T-helper 1 cell treated with Interleukin-12 subunit alpha and Interleukin-12 subunit beta and Interleukin-4 antibody, amounts not matched to agents 30 μg/mL and 1 μg/mL, for 36 hours (primary cell): ENCODE results near the gene MT1M.

Experiments
- H3K27ac Mint-ChIP-seq: one replicate; pipeline ENCODE4 v1.8.0; 2021; ENCODE audit warnings: mild to moderate bottlenecking, mixed read lengths
- H3K27me3 Mint-ChIP-seq: one replicate; pipeline ENCODE4 v1.8.0; 2021; ENCODE audit warnings: low read depth, mixed read lengths
- H3K36me3 Mint-ChIP-seq: one replicate; pipeline ENCODE4 v1.8.0; 2021; ENCODE audit warnings: low read depth, mixed read lengths
- H3K4me1 Mint-ChIP-seq: one replicate; pipeline ENCODE4 v1.8.0; 2021; ENCODE audit warnings: low read depth, mixed read lengths
- H3K4me3 Mint-ChIP-seq: one replicate; pipeline ENCODE4 v1.8.0; 2021; ENCODE audit warnings: mild to moderate bottlenecking, moderate library complexity, mixed read lengths
- H3K9me3 Mint-ChIP-seq: one replicate; pipeline ENCODE4 v1.8.0; 2021; ENCODE audit warnings: mixed read lengths

MT1M gene

GRCh38 chr16:56681939-56682702 lies 49.7 kb downstream of the MT1M start, which contains the start of gene MT1X:
Gene MT1X, plus strand, starts transcription at chr16:56682470. Its CDS starts 71 bp downstream, at chr16:56682541.
- peak within 1 kb of the TSS; percentile 97 for H3K4me3 Mint-ChIP-seq
- peak within 1 kb of the TSS; percentile 92 for H3K27ac Mint-ChIP-seq
- H3K27me3 Mint-ChIP-seq = no peaks in the 10 kb centered on the region
- peaks cover 25% of the 10 kb centered on the region for H3K4me1 Mint-ChIP-seq
- peaks cover 15% of the 10 kb centered on the region for H3K36me3 Mint-ChIP-seq
- no peaks in the 10 kb centered on the region for H3K9me3 Mint-ChIP-seq

GRCh38 chr16:56682703-56683397 lies 50.4 kb downstream of the MT1M start:
- Mint-ChIP-seq H3K27me3 (peaks cover 3% of the 10 kb centered on the region), H3K9me3 (peaks cover 2% of the 10 kb centered on the region), H3K4me3 (peak overlapping the region; percentile 97), H3K36me3 (peaks cover 18% of the 10 kb centered on the region), H3K27ac (peak overlapping the region; percentile 88), H3K4me1 (peaks cover 25% of the 10 kb centered on the region)
